ENCODE measurements around the gene PIK3CD. TPM values are rescaled to one million over a fixed set of nuclear protein-coding genes. Genes with fewer than 3 reads are reported as not detected.

Gene PIK3CD
- total RNA-seq, 4 donors from 2014 or later = 16.5 to 23.0 (median 18.2) TPM

DNA sequence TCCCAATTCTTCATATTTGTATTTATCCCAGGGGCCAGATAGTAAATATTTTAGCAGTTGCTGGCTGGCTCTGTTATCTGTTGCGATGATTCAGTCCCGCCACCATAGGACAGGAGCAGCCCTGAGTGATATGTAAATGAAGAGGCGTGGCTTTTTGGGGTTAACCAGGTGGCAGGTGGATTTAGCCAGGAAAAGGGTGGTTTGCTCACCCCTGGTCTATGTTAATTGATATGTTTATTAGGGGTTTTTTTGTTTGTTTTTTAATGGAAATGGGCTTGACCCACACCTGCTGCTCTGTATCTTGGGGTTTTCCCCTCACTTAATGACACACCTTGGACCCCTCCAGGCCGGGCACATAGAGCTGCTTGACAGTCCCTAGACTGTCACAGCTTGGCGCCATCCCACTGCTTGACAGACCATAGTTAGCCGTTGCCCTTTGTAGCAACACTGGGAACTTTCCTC lies 62.8 kb downstream of the PIK3CD start:
- TF ChIP-seq, protein P1, sequence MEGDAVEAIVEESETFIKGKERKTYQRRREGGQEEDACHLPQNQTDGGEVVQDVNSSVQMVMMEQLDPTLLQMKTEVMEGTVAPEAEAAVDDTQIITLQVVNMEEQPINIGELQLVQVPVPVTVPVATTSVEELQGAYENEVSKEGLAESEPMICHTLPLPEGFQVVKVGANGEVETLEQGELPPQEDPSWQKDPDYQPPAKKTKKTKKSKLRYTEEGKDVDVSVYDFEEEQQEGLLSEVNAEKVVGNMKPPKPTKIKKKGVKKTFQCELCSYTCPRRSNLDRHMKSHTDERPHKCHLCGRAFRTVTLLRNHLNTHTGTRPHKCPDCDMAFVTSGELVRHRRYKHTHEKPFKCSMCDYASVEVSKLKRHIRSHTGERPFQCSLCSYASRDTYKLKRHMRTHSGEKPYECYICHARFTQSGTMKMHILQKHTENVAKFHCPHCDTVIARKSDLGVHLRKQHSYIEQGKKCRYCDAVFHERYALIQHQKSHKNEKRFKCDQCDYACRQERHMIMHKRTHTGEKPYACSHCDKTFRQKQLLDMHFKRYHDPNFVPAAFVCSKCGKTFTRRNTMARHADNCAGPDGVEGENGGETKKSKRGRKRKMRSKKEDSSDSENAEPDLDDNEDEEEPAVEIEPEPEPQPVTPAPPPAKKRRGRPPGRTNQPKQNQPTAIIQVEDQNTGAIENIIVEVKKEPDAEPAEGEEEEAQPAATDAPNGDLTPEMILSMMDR (IDR thresholded peaks at IDR 0.05) = no peak
- no peak for DNase-seq (ENCODE audit: low spot score)
- ATAC-seq (ENCODE audit: low FRiP score) = no peak

DNA sequence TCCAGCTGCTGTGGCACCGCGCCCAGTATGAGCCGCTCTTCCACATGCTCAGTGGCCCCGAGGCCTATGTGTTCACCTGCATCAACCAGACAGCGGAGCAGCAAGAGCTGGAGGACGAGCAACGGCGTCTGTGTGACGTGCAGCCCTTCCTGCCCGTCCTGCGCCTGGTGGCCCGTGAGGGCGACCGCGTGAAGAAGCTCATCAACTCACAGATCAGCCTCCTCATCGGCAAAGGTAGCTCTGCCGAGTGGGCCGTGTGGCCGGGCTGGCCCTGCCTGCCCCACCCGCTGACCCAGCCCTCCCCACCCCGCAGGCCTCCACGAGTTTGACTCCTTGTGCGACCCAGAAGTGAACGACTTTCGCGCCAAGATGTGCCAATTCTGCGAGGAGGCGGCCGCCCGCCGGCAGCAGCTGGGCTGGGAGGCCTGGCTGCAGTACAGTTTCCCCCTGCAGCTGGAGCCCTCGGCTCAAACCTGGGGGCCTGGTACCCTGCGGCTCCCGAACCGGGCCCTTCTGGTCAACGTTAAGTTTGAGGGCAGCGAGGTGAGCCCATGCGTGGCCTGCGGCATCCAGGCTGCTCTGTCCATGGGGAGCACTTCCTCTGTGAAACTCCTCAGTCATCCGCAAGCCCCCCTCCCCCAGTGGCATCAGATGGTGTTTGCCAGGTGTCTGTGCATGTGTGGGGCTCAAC lies 64.2 kb downstream of the PIK3CD start:
- ATAC-seq (ENCODE audit: low FRiP score) (no peak), DNase-seq (ENCODE audit: low spot score) (no peak)
- TF ChIP-seq, protein P1 (IDR thresholded peaks at IDR 0.05) = no peak

- ATAC-seq (ENCODE audit: low FRiP score) (no peak), DNase-seq (ENCODE audit: low spot score) (no peak)
- TF ChIP-seq, protein P1 (IDR thresholded peaks at IDR 0.05) = no peak
Observed at GRCh38 chr1:9716404-9717192, 65.1 kb downstream of the PIK3CD start.

DNA sequence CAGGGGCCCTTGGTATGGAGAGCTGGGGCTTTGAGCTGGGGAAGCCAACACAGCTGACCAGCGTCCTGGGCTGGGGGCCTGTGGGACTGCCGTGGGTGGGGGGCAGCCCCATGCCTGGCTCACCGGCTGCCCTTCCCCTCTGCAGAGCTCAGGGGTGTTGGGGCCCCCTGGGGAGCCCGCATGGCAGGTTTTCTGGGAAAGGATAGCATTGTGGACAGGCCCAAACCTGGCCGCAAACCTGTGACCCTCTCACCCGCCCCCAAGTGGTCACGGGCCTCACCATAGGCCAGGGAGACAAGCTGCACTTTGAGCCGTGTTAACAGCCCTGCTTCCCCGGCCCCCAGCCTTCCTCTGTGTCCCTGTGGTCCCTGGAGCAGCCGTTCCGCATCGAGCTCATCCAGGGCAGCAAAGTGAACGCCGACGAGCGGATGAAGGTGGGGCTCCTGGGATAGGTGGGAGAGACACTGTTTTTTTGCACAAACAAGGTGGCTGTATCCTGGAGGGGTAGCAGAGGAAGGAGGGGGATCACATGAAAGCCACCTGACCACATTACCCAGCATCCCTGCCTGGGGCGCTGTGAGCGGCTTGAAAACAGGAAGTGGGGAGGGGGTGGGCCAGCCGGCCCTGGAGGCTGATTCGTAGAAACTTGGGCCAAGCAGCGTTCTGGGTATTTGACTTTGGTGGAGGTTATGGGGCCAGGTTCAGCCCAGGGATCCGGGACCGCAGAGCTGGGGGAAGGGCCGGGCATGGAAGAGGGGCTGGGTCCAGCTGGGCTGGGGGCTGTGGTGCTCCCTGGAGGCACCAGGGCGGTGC lies 65.9 kb downstream of the PIK3CD start:
- ATAC-seq (ENCODE audit: low FRiP score) = no peak
- no peak for DNase-seq (ENCODE audit: low spot score)
- TF ChIP-seq, protein P1 (IDR thresholded peaks at IDR 0.05) = no peak

DNA sequence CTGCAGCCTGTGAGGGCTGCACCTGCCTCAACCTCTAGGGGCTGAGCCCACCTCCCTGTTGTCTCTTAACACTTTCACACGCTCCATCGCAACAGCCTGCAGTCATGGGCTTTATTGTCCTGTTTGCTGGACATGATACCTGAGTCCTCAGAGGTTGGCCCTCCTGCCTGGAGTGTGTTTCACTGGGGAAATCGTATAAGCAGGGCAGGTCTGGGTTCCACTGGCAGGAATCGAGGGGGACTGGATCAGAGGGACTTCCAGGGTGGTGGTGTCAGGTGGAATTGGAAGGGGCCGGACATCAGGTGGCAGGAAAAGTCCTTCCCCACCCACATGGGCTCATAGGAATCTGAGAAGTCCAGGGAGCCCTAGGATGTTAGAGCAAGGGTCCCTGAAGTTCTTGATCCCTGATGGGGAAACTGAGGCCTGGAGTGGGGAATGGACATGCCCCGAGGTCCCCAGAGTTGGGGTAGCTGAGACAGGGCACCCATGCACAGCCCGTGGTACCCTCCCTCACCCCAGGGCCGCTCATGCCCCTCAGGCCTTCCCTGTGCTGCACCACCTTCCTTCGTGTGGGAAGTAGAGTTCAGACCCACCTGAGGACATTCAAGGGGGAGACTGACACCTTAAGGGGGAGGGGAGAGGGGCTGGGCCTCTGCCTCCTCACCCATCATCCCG lies 66.6 kb downstream of the PIK3CD start:
- TF ChIP-seq, protein P1 (IDR thresholded peaks at IDR 0.05) = no peak
- no peak for ATAC-seq (ENCODE audit: low FRiP score)
- no peak for DNase-seq (ENCODE audit: low spot score)

- DNase-seq (ENCODE audit: low spot score) (no peak), ATAC-seq (ENCODE audit: low FRiP score) (no peak)
- TF ChIP-seq, protein P1 (IDR thresholded peaks at IDR 0.05) = no peak
Observed at GRCh38 chr1:9719978-9720722, 68.6 kb downstream of the PIK3CD start.
